8988T (cell line): ENCODE data around the gene JSRP1.

Source experiments
- DNase-seq: peaks from one replicate; pipeline ENCODE4 v3.0.0; 2011

The JSRP1 gene

DNA sequence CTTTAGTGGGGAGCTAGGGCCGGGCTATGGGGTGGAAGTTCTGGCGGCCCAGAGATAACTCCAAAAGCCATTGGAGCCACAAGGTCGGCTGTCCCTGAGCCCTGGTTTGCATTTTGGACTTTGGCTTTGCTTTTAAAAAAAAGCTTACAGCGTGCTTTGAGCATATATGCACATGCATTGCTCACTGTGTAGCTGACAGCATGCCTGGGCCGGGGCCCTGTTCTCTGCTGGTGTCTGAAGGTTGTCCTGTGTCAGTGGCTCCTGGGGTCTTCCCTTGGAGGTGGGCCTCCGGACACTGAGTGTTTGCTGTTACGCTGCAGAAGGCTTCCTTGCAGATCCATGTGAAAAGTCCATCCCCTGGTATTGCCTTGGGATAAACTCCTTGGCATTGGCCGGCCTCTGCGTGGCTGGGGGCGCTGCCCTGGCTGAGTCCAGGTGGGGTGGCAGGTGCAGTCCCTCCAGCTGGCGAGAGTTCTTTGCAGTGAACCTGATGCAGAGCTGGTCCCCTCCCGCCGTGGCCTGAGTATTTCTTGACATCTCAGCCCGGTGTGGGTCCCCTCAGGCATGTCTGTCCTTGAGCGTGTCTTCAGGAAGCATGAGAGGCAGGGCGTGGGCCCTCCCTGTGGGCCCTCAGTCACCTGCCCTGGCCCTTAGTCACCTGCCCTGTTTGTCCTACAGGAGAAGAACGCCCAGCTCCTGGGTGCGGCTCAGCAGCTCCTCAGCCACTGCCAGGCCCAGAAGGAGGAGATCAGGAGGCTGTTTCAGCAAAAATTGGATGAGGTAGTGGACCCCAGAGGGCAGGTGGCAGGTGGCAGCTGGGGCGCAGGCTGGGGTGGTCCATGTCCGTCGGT is 43.1 kb downstream of the JSRP1 start:
- no peak for DNase-seq

GRCh38 chr19:2210987-2211740 is 45.1 kb downstream of the JSRP1 start:
- no peak for DNase-seq

- DNase-seq: no peak
Observed at GRCh38 chr19:2210206-2210605, 46.0 kb downstream of the JSRP1 start.

DNA sequence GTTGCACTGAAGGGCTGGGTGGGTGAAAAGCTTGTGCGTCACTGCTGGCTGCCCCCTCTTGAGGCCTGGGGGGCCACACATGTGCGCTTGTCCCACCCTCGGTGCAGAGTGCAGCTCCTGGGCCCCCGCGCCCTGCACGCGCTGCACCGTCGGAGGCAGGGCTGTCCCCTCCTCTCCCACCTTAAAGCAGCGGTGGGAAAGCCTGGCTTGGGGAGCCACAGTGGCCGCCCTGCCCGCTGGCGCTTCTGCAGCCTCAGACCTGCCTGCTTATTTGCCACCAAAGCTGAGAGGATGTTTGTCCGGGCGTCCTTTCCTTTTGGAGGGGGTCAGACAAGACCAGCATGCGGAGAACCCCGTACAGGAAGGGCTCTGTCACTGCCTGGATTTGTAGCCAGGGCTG is 46.8 kb downstream of the JSRP1 start:
- no peak for DNase-seq

DNA sequence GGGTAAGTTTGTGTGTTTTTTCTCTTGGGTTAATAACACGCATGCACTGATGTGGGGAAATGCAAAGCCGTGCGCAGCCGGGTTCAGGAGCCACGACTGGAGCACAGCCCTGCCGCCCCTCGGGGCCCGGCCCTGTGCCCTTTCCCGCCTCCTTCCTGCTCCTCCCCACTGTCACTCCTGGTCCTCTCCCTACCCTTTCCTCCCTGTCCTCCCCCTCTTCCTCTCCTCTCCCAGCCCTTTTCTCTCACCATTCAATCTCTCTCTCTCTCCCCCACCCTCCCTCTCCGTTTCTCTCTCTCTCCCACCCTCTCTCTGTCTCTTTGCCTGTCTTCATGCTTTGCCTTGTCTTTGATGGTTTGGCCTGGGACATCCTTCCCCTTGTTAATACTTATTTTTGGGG is 47.2 kb downstream of the JSRP1 start:
- DNase-seq: no peak

GRCh38 chr19:2207991-2208860 is 48.0 kb downstream of the JSRP1 start:
- DNase-seq: peak; percentile 88

GRCh38 chr19:2207008-2207407 is 49.2 kb downstream of the JSRP1 start:
- DNase-seq: no peak

DNA sequence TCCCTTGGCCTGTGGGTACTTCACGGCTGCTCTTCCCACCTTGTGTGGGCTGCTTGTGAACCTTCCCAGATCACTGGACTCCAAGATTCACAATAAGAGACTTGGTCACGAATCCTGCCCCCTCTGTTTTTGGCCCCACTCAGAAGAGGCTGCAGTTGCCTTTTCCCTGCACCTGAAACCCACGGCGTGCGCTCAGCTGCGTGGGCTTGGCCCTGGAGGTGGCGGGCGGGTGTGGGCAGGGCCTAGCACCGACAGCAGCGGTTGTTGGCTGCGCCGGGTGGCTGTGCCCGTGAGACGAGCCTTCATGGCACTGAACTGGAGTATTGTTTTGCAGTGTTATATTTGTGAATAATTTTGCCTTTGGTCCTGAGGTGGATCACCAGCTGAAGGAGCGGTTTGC is 53.9 kb downstream of the JSRP1 start:
- DNase-seq: no peak
